Urinary bladder (tissue), 2 donors: ENCODE measurements around the gene CD3G. TPM values are rescaled to one million over a fixed set of nuclear protein-coding genes. Genes with fewer than 3 reads are reported as not detected.

Experiments
- polyA plus RNA-seq: library from polyadenylated mRNA; stranded (reverse); fragments of 200-250 nt; gene quantifications from one replicate; pipeline ENCODE4 v1.2.3, GENCODE V29; 2013
- small RNA-seq: library from RNA; depleted of rRNA; stranded (forward); fragments of <200 nt; gene quantifications from one replicate; pipeline ENCODE3, GENCODE V24; 2014
- total RNA-seq: library from RNA; depleted of rRNA; stranded (reverse); fragments of >200 nt; gene quantifications from one replicate; pipeline ENCODE4 v1.2.3, GENCODE V29; 2014
- donor health status: healthy.

Gene CD3G
- total and polyA plus RNA-seq, 2 donors: 0.48 to 1.1 TPM

Small RNAs within 50 kb of the gene (small RNA-seq; reads per million reads assigned to genes)
- not detected for gene AP001582.1

Other genes with a start within 250 kb of the CD3G start
- gene SCN4B, start 191.5 kb upstream of the CD3G start, total RNA-seq: 4.8 TPM
- gene SCN4B, start 191.5 kb upstream of the CD3G start, polyA plus RNA-seq: 5.5 TPM
- 2.7 TPM for gene SCN2B, start 167.7 kb upstream of the CD3G start, total RNA-seq
- 0.79 TPM for gene SCN2B, start 167.7 kb upstream of the CD3G start, polyA plus RNA-seq
- gene JAML, start 119.3 kb upstream of the CD3G start, total RNA-seq: 6.5 TPM
- gene JAML, start 119.3 kb upstream of the CD3G start, polyA plus RNA-seq: 6.0 TPM
- gene MPZL3, start 92.0 kb upstream of the CD3G start, total RNA-seq: 4.7 TPM
- 1.4 TPM for gene MPZL3, start 92.0 kb upstream of the CD3G start, polyA plus RNA-seq
- gene MPZL2, start 80.0 kb upstream of the CD3G start, total RNA-seq: 62.8 TPM
- 44.2 TPM for gene MPZL2, start 80.0 kb upstream of the CD3G start, polyA plus RNA-seq
- gene CD3E, start 39.6 kb upstream of the CD3G start, total RNA-seq: 0.32 TPM
- 3.6 TPM for gene CD3E, start 39.6 kb upstream of the CD3G start, polyA plus RNA-seq
- gene CD3D, start 1.6 kb upstream of the CD3G start, total RNA-seq: 0.69 TPM
- gene CD3D, start 1.6 kb upstream of the CD3G start, polyA plus RNA-seq: 5.6 TPM
- 54.2 TPM for gene UBE4A, start 15.3 kb downstream of the CD3G start, total RNA-seq
- gene UBE4A, start 15.3 kb downstream of the CD3G start, polyA plus RNA-seq: 19.7 TPM
- gene ATP5MG, start 57.3 kb downstream of the CD3G start, total RNA-seq: 70.1 TPM
- gene ATP5MG, start 57.3 kb downstream of the CD3G start, polyA plus RNA-seq: 210 TPM
- 82.4 TPM for gene KMT2A, start 92.1 kb downstream of the CD3G start, total RNA-seq
- 19.6 TPM for gene KMT2A, start 92.1 kb downstream of the CD3G start, polyA plus RNA-seq
- not detected for gene TTC36, start 183.1 kb downstream of the CD3G start, total RNA-seq
- gene TTC36, start 183.1 kb downstream of the CD3G start, polyA plus RNA-seq: 0.49 TPM
- gene TMEM25, start 186.8 kb downstream of the CD3G start, total RNA-seq: 14.1 TPM
- 23.9 TPM for gene TMEM25, start 186.8 kb downstream of the CD3G start, polyA plus RNA-seq
- 26.1 TPM for gene IFT46, start 221.6 kb downstream of the CD3G start, total RNA-seq
- gene IFT46, start 221.6 kb downstream of the CD3G start, polyA plus RNA-seq: 25.1 TPM
- 141 TPM for gene ARCN1, start 228.1 kb downstream of the CD3G start, total RNA-seq
- gene ARCN1, start 228.1 kb downstream of the CD3G start, polyA plus RNA-seq: 90.2 TPM